Hematopoietic multipotent progenitor cell treated with erythropoietin and hydrocortisone succinate and interleukin-3 and kit ligand, for 15 days (in vitro differentiated cells): ENCODE measurements around the gene ZNF280C.
A peak's percentile ranks its signal among the peaks of the same experiment; 100 is the strongest.
"Not testable (repeated sequence)": the region's sequence is repeated elsewhere in the genome, so short reads cannot be mapped to it uniquely, and the experiment has no call there.

Experiments
- DNase-seq: peaks from one replicate; pipeline ENCODE4 v3.0.0-alpha.2; 2015; ENCODE audit warnings: low spot score

The ZNF280C gene

GRCh38 chrX:130260316-130260715 is 8.4 kb downstream of the ZNF280C start:
- DNase-seq = no peak

- no peak for DNase-seq
Measured at GRCh38 chrX:130253916-130254315, 14.8 kb downstream of the ZNF280C start.

GRCh38 chrX:130251671-130252070 is 17.0 kb downstream of the ZNF280C start:
- DNase-seq = no peak

GRCh38 chrX:130247996-130248395 is 20.7 kb downstream of the ZNF280C start:
- DNase-seq = no peak

GRCh38 chrX:130246084-130246483 is 22.6 kb downstream of the ZNF280C start:
- DNase-seq = no peak

- DNase-seq = no peak
Measured at GRCh38 chrX:130245441-130245840, 23.3 kb downstream of the ZNF280C start.

- not testable (repeated sequence) for DNase-seq
Measured at GRCh38 chrX:130231184-130231583, 37.5 kb downstream of the ZNF280C start.

- no peak for DNase-seq
Measured at GRCh38 chrX:130228871-130229270, 39.8 kb downstream of the ZNF280C start.

GRCh38 chrX:130224810-130225209 is 43.9 kb downstream of the ZNF280C start:
- DNase-seq = no peak

GRCh38 chrX:130216320-130216719 is 52.4 kb downstream of the ZNF280C start:
- DNase-seq = peak; percentile 4

- no peak for DNase-seq
Measured at GRCh38 chrX:130213376-130213775, 55.3 kb downstream of the ZNF280C start.

- DNase-seq = no peak
Measured at GRCh38 chrX:130212371-130212770, 56.3 kb downstream of the ZNF280C start.

- no peak for DNase-seq
Measured at GRCh38 chrX:130211415-130212186, 57.1 kb downstream of the ZNF280C start.

- no peak for DNase-seq
Measured at GRCh38 chrX:130204647-130205046, 64.1 kb downstream of the ZNF280C start.

- no peak for DNase-seq
Measured at GRCh38 chrX:130197464-130197863, 71.2 kb downstream of the ZNF280C start.

GRCh38 chrX:130196466-130196865 is 72.2 kb downstream of the ZNF280C start:
- no peak for DNase-seq

GRCh38 chrX:130190801-130191200 is 77.9 kb downstream of the ZNF280C start:
- DNase-seq = no peak

- no peak for DNase-seq
Measured at GRCh38 chrX:130186651-130187050, 82.0 kb downstream of the ZNF280C start.

- no peak for DNase-seq
Measured at GRCh38 chrX:130184857-130185256, 83.8 kb downstream of the ZNF280C start.

GRCh38 chrX:130184168-130184567 is 84.5 kb downstream of the ZNF280C start:
- DNase-seq = no peak

- peak; percentile 78 for DNase-seq
Measured at GRCh38 chrX:130179579-130180215, 89.0 kb downstream of the ZNF280C start.

GRCh38 chrX:130179170-130179569 is 89.5 kb downstream of the ZNF280C start:
- DNase-seq = no peak

GRCh38 chrX:130176942-130177341 is 91.8 kb downstream of the ZNF280C start:
- DNase-seq = no peak

- DNase-seq = no peak
Measured at GRCh38 chrX:130176354-130176776, 92.3 kb downstream of the ZNF280C start.
